Small intestine (tissue), 7 donors: ENCODE measurements around the gene INHBE. TPM values are rescaled to one million over a fixed set of nuclear protein-coding genes. Genes with fewer than 3 reads are reported as not detected.

Experiments used
- DNase-seq, 2 donors: peaks; one replicate each; pipeline versions ENCODE4 v3.0.0 to v3.0.0-alpha.2; 2013
- FAIRE-seq: peaks from 2 replicates; lab custom pipeline; 2012; peaks lifted over from hg19 to GRCh38; lab: Jason Lieb, UNC
- H3K27ac ChIP-seq, 3 donors: one replicate each; pipeline ENCODE4 v1.5.1; 2013; ENCODE audit warnings: low read length in 2 of 3, mild to moderate bottlenecking in 2 of 3, control low read depth in 1 of 3, inconsistent platforms in 1 of 3, low read depth in 1 of 3, moderate library complexity in 1 of 3
- H3K27me3 ChIP-seq, 3 donors: one replicate each; pipeline ENCODE4 v1.6.1; 2013; ENCODE audit warnings: low read length in 3 of 3, inconsistent platforms in 1 of 3; ENCODE audit not compliant: control insufficient read depth in 3 of 3, insufficient read depth in 3 of 3
- H3K36me3 ChIP-seq, 3 donors: one replicate each; pipeline ENCODE4 v1.6.1; 2013; ENCODE audit warnings: low read length in 3 of 3, inconsistent platforms in 1 of 3, low read depth in 1 of 3, mild to moderate bottlenecking in 1 of 3, moderate library complexity in 1 of 3; ENCODE audit not compliant: control insufficient read depth in 3 of 3, insufficient read depth in 2 of 3
- H3K4me1 ChIP-seq, 3 donors: one replicate each; pipeline ENCODE4 v1.6.1; 2013; ENCODE audit warnings: low read length in 2 of 3, inconsistent platforms in 1 of 3, low read depth in 1 of 3, mild to moderate bottlenecking in 1 of 3, moderate library complexity in 1 of 3; ENCODE audit not compliant: control insufficient read depth in 3 of 3, insufficient read depth in 2 of 3
- H3K4me3 ChIP-seq, 3 donors: one replicate each; pipeline ENCODE4 v1.5.1; 2013; ENCODE audit warnings: low read length in 3 of 3, control low read depth in 1 of 3, inconsistent platforms in 1 of 3, low read depth in 1 of 3, mild to moderate bottlenecking in 1 of 3, moderate library complexity in 1 of 3
- H3K9me3 ChIP-seq, 2 donors: one replicate each; pipeline ENCODE4 v1.6.1; 2013; ENCODE audit warnings: low read depth in 1 of 2, low read length in 1 of 2; ENCODE audit not compliant: control insufficient read depth in 2 of 2, insufficient read depth in 1 of 2
- WGBS, 3 donors: extraction: QIAGEN DNeasy Blood & Tissue Kit; methylation state at CpG; one replicate each; pipeline ENCODE4 v1.1.7; 2013; 5-methylcytosine and 5-hydroxymethylcytosine counted together
- polyA plus RNA-seq, 4 donors: library from polyadenylated mRNA; stranded (reverse) in 3 of 4; unstranded in 1 of 4; fragments of 200-250 nt in 3 of 4; fragments of 120-200 nt in 1 of 4; gene quantifications; one replicate each; pipeline versions ENCODE4 v1.2.1 to v1.2.3, GENCODE V29; 2013
- donor health status: healthy with polysubstance abuse.
- donor health status: control.
- donor health status: control.
- donor health status: Bipolar disorder and iron deficiency.
- donor health status: healthy.

The INHBE gene
- polyA plus RNA-seq, 4 donors = 0.21 to 1.4 TPM; not detected in 2

GRCh38 chr12:57472391-57472790 is 17.3 kb downstream of the INHBE start:
- H3K4me3 ChIP-seq = no peak overlapping the region
- no peak overlapping the region for H3K27ac ChIP-seq
- H3K36me3 ChIP-seq = peaks cover 0 to 25% (median 0%) of the 10 kb centered on the region in 3 donors
- 71 to 77% (median 77%) methylated on average over 3 of the region's 3 CpGs for WGBS, 3 donors
- peaks cover 0 to 41% (median 0%) of the 10 kb centered on the region in 3 donors for H3K27me3 ChIP-seq
- no peaks in the 10 kb centered on the region for H3K9me3 ChIP-seq
- H3K4me1 ChIP-seq = peaks cover 0 to 41% (median 8%) of the 10 kb centered on the region in 3 donors
- no peak for DNase-seq
- FAIRE-seq = no peak

- H3K9me3 ChIP-seq = no peaks in the 10 kb centered on the region
- peaks cover 0 to 43% (median 0%) of the 10 kb centered on the region in 3 donors for H3K27me3 ChIP-seq
- H3K36me3 ChIP-seq = peaks cover 0 to 18% (median 0%) of the 10 kb centered on the region in 3 donors
- FAIRE-seq = no peak
- H3K27ac ChIP-seq = no peak overlapping the region
- WGBS, 3 donors = 49 to 63% (median 52%) methylated on average over 3 of the region's 3 CpGs
- H3K4me1 ChIP-seq = peaks cover 0 to 41% (median 8%) of the 10 kb centered on the region in 3 donors
- H3K4me3 ChIP-seq = no peak overlapping the region
- no peak for DNase-seq
Measured at GRCh38 chr12:57473392-57473791, 18.3 kb downstream of the INHBE start.

GRCh38 chr12:57473886-57474285 is 18.8 kb downstream of the INHBE start:
- DNase-seq = no peak
- peaks cover 0 to 41% (median 8%) of the 10 kb centered on the region in 3 donors for H3K4me1 ChIP-seq
- H3K9me3 ChIP-seq = no peaks in the 10 kb centered on the region
- WGBS, 3 donors = 89 to 91% (median 91%) methylated on average over 5 of the region's 5 CpGs
- H3K36me3 ChIP-seq = peaks cover 0 to 18% (median 0%) of the 10 kb centered on the region in 3 donors
- FAIRE-seq = no peak
- H3K4me3 ChIP-seq = no peak overlapping the region
- H3K27me3 ChIP-seq = peaks cover 0 to 44% (median 0%) of the 10 kb centered on the region in 3 donors
- no peak overlapping the region for H3K27ac ChIP-seq

- H3K27me3 ChIP-seq = peaks cover 0 to 47% (median 0%) of the 10 kb centered on the region in 3 donors
- peaks cover 0 to 39% (median 8%) of the 10 kb centered on the region in 3 donors for H3K4me1 ChIP-seq
- DNase-seq (peak in 1 of 2 donors; percentile 9), FAIRE-seq (no peak)
- WGBS, 3 donors = 42 to 71% (median 53%) methylated on average over 8 of the region's 8 CpGs
- no peak overlapping the region for H3K27ac ChIP-seq
- H3K4me3 ChIP-seq = no peak overlapping the region
- no peaks in the 10 kb centered on the region for H3K9me3 ChIP-seq
- peaks cover 0 to 16% (median 0%) of the 10 kb centered on the region in 3 donors for H3K36me3 ChIP-seq
Measured at GRCh38 chr12:57474430-57474829, 19.3 kb downstream of the INHBE start.

- Histone ChIP-seq H3K4me3 (peak overlapping the region in 1 of 3 donors; percentile 35), H3K4me1 (peaks cover 0 to 37% (median 8%) of the 10 kb centered on the region in 3 donors), H3K27ac (no peak overlapping the region), H3K36me3 (peaks cover 0 to 15% (median 0%) of the 10 kb centered on the region in 3 donors), H3K27me3 (peaks cover 0 to 49% (median 0%) of the 10 kb centered on the region in 3 donors), H3K9me3 (no peaks in the 10 kb centered on the region)
- no peak for FAIRE-seq
- DNase-seq = no peak
- 18 to 58% (median 34%) methylated on average over 7 of the region's 7 CpGs for WGBS, 3 donors
Measured at GRCh38 chr12:57474862-57475261, 19.8 kb downstream of the INHBE start.

GRCh38 chr12:57475271-57476161 is 20.4 kb downstream of the INHBE start:
- H3K4me1 ChIP-seq = peaks cover 0 to 32% (median 5%) of the 10 kb centered on the region in 3 donors
- peaks cover 0 to 15% (median 0%) of the 10 kb centered on the region in 3 donors for H3K36me3 ChIP-seq
- DNase-seq (peak in 1 of 2 donors; percentile 77), FAIRE-seq (no peak)
- WGBS, 3 donors = 7 to 19% (median 12%) methylated on average over 64 to 84 of the region's 84 CpGs
- peaks cover 0 to 49% (median 0%) of the 10 kb centered on the region in 3 donors for H3K27me3 ChIP-seq
- H3K27ac ChIP-seq = peak overlapping the region in 1 of 3 donors; percentile 12
- H3K9me3 ChIP-seq = no peaks in the 10 kb centered on the region
- H3K4me3 ChIP-seq = peak overlapping the region; percentile 8 to 48 (median 35)

- 14 to 24% (median 19%) methylated on average over 27 to 29 of the region's 29 CpGs for WGBS, 3 donors
- no peak for DNase-seq
- peak overlapping the region; percentile 32 to 48 (median 35) for H3K4me3 ChIP-seq
- H3K4me1 ChIP-seq = peaks cover 0 to 23% (median 2%) of the 10 kb centered on the region in 3 donors
- H3K27me3 ChIP-seq = peaks cover 0 to 52% (median 0%) of the 10 kb centered on the region in 3 donors
- peaks cover 0 to 8% (median 0%) of the 10 kb centered on the region in 3 donors for H3K36me3 ChIP-seq
- H3K27ac ChIP-seq = peak overlapping the region in 2 of 3 donors; percentile 12 to 83
- H3K9me3 ChIP-seq = no peaks in the 10 kb centered on the region
- no peak for FAIRE-seq
Measured at GRCh38 chr12:57476162-57476992, 21.3 kb downstream of the INHBE start.
